Activated CD4-positive, alpha-beta T cell treated with anti-CD3 and anti-CD28 coated beads, Interleukin-2, Interleukin-4, amounts not matched to agents 100 ng/mL and 50 ng/mL, durations not matched to agents 16 hours and 8 hours (primary cell): ENCODE data around the gene APPBP2.

Experiments used
- DNase-seq: peaks from one replicate; pipeline ENCODE4 v3.0.0-alpha.2; 2020; ENCODE audit warnings: low spot score

Gene APPBP2

GRCh38 chr17:60393840-60394723 is 132.0 kb downstream of the APPBP2 start:
- no peak for DNase-seq
